ENCODE data around the gene HAPLN1. TPM values are rescaled to one million over a fixed set of nuclear protein-coding genes. Genes with fewer than 3 reads are reported as not detected.

HAPLN1 gene
- total and polyA plus RNA-seq, 7 experiments from 2014 or later = not detected

- Histone ChIP-seq H3K4me3 (ENCODE audit: low read length) (no peak overlapping the region), H3K27me3 (ENCODE audit: control insufficient read depth in 2 of 2, insufficient read depth in 2 of 2, low read length in 2 of 2) (no peaks in the 10 kb centered on the region), H3K9me3 (ENCODE audit: control insufficient read depth in 2 of 3, low read length in 3 of 3) (no peaks in the 10 kb centered on the region), H3K4me1 (ENCODE audit: control insufficient read depth in 2 of 2, insufficient read depth in 2 of 2, low read length in 2 of 2) (no peaks in the 10 kb centered on the region), H3K27ac (ENCODE audit: low read depth, low read length) (no peak overlapping the region), H3K36me3 (ENCODE audit: control insufficient read depth in 2 of 3, insufficient read depth in 3 of 3, low read length in 3 of 3) (no peaks in the 10 kb centered on the region)
- Mint-ChIP-seq H3K36me3 (no peaks in the 10 kb centered on the region), H3K27ac (no peak overlapping the region), H3K4me3 (no peak overlapping the region), H3K9me3 (peaks cover 0 to 4% (median 0%) of the 10 kb centered on the region in 11 donors), H3K4me1 (no peaks in the 10 kb centered on the region), H3K27me3 (peaks cover 0 to 11% (median 4%) of the 10 kb centered on the region in 5 donors)
- ChIA-PET CTCF (no interaction called here), POLR2A (no interaction called here)
- DNase-seq = no peak
- intact Hi-C loops (cut with micrococcal nuclease) = no loop called here
- no peak for ATAC-seq
Observed at GRCh38 chr5:83657807-83658525, 62.7 kb downstream of the HAPLN1 start.

- Histone ChIP-seq H3K36me3 (ENCODE audit: control insufficient read depth in 2 of 3, insufficient read depth in 3 of 3, low read length in 3 of 3) (no peaks in the 10 kb centered on the region), H3K4me1 (ENCODE audit: control insufficient read depth in 2 of 2, insufficient read depth in 2 of 2, low read length in 2 of 2) (no peaks in the 10 kb centered on the region), H3K9me3 (ENCODE audit: control insufficient read depth in 2 of 3, low read length in 3 of 3) (no peaks in the 10 kb centered on the region), H3K27me3 (ENCODE audit: control insufficient read depth in 2 of 2, insufficient read depth in 2 of 2, low read length in 2 of 2) (no peaks in the 10 kb centered on the region), H3K4me3 (ENCODE audit: low read length) (no peak overlapping the region), H3K27ac (ENCODE audit: low read depth, low read length) (no peak overlapping the region)
- Mint-ChIP-seq H3K27me3 (peaks cover 0 to 12% (median 6%) of the 10 kb centered on the region in 5 donors), H3K36me3 (no peaks in the 10 kb centered on the region), H3K27ac (no peak overlapping the region), H3K4me1 (no peaks in the 10 kb centered on the region), H3K4me3 (no peak overlapping the region), H3K9me3 (peaks cover 0 to 4% (median 0%) of the 10 kb centered on the region in 11 donors)
- ChIA-PET CTCF (no interaction called here), POLR2A (no interaction called here)
- intact Hi-C loops (cut with micrococcal nuclease) = no loop called here
- ATAC-seq (no peak), DNase-seq (no peak)
Observed at GRCh38 chr5:83654427-83654994, 66.1 kb downstream of the HAPLN1 start.

- DNase-seq (no peak), ATAC-seq (no peak)
- Histone ChIP-seq H3K27ac (ENCODE audit: low read depth, low read length) (no peak overlapping the region), H3K36me3 (ENCODE audit: control insufficient read depth in 2 of 3, insufficient read depth in 3 of 3, low read length in 3 of 3) (no peaks in the 10 kb centered on the region), H3K4me3 (ENCODE audit: low read length) (no peak overlapping the region), H3K9me3 (ENCODE audit: control insufficient read depth in 2 of 3, low read length in 3 of 3) (no peaks in the 10 kb centered on the region), H3K27me3 (ENCODE audit: control insufficient read depth in 2 of 2, insufficient read depth in 2 of 2, low read length in 2 of 2) (no peaks in the 10 kb centered on the region), H3K4me1 (ENCODE audit: control insufficient read depth in 2 of 2, insufficient read depth in 2 of 2, low read length in 2 of 2) (no peaks in the 10 kb centered on the region)
- ChIA-PET POLR2A (no interaction called here), CTCF (no interaction called here)
- intact Hi-C loops (cut with micrococcal nuclease) = no loop called here
- Mint-ChIP-seq H3K27ac (no peak overlapping the region), H3K9me3 (peaks cover 0 to 4% (median 0%) of the 10 kb centered on the region in 11 donors), H3K27me3 (peaks cover 0 to 12% (median 6%) of the 10 kb centered on the region in 5 donors), H3K4me1 (no peaks in the 10 kb centered on the region), H3K4me3 (no peak overlapping the region), H3K36me3 (no peaks in the 10 kb centered on the region)
Observed at GRCh38 chr5:83653669-83654068, 67.0 kb downstream of the HAPLN1 start.

GRCh38 chr5:83645936-83646335 lies 74.7 kb downstream of the HAPLN1 start:
- no peaks in the 10 kb centered on the region for H3K27me3 ChIP-seq (ENCODE audit: control insufficient read depth in 2 of 2, insufficient read depth in 2 of 2, low read length in 2 of 2)
- H3K36me3 ChIP-seq (ENCODE audit: control insufficient read depth in 2 of 3, insufficient read depth in 3 of 3, low read length in 3 of 3) = no peaks in the 10 kb centered on the region
- DNase-seq (no peak), ATAC-seq (no peak)
- no peak overlapping the region for H3K27ac ChIP-seq (ENCODE audit: low read depth, low read length)
- H3K4me3 Mint-ChIP-seq = no peak overlapping the region
- no peaks in the 10 kb centered on the region for H3K4me1 ChIP-seq (ENCODE audit: control insufficient read depth in 2 of 2, insufficient read depth in 2 of 2, low read length in 2 of 2)
- CTCF ChIA-PET = no interaction called here
- intact Hi-C loops (cut with micrococcal nuclease) = no loop called here
- no peaks in the 10 kb centered on the region for H3K9me3 ChIP-seq (ENCODE audit: control insufficient read depth in 2 of 3, low read length in 3 of 3)
- POLR2A ChIA-PET = no interaction called here
- H3K4me3 ChIP-seq (ENCODE audit: low read length) = no peak overlapping the region
- peaks cover 0 to 1% (median 0%) of the 10 kb centered on the region in 11 donors for H3K9me3 Mint-ChIP-seq
- peaks cover 0 to 15% (median 4%) of the 10 kb centered on the region in 5 donors for H3K27me3 Mint-ChIP-seq
- no peaks in the 10 kb centered on the region for H3K36me3 Mint-ChIP-seq
- no peak overlapping the region for H3K27ac Mint-ChIP-seq
- H3K4me1 Mint-ChIP-seq = no peaks in the 10 kb centered on the region

GRCh38 chr5:83644301-83644700 lies 76.4 kb downstream of the HAPLN1 start:
- no peak for ATAC-seq
- Histone ChIP-seq H3K4me1 (ENCODE audit: control insufficient read depth in 2 of 2, insufficient read depth in 2 of 2, low read length in 2 of 2) (no peaks in the 10 kb centered on the region), H3K36me3 (ENCODE audit: control insufficient read depth in 2 of 3, insufficient read depth in 3 of 3, low read length in 3 of 3) (no peaks in the 10 kb centered on the region), H3K9me3 (ENCODE audit: control insufficient read depth in 2 of 3, low read length in 3 of 3) (no peaks in the 10 kb centered on the region), H3K4me3 (ENCODE audit: low read length) (no peak overlapping the region), H3K27ac (ENCODE audit: low read depth, low read length) (no peak overlapping the region), H3K27me3 (ENCODE audit: control insufficient read depth in 2 of 2, insufficient read depth in 2 of 2, low read length in 2 of 2) (no peaks in the 10 kb centered on the region)
- Mint-ChIP-seq H3K4me3 (no peak overlapping the region), H3K4me1 (no peaks in the 10 kb centered on the region), H3K27me3 (peaks cover 0 to 15% (median 4%) of the 10 kb centered on the region in 5 donors), H3K27ac (no peak overlapping the region), H3K9me3 (no peaks in the 10 kb centered on the region), H3K36me3 (no peaks in the 10 kb centered on the region)
- no peak for DNase-seq
- CTCF ChIA-PET = no interaction called here
- POLR2A ChIA-PET = no interaction called here
- intact Hi-C loops (cut with micrococcal nuclease) = no loop called here

- no peaks in the 10 kb centered on the region for H3K36me3 Mint-ChIP-seq
- H3K4me1 Mint-ChIP-seq = no peaks in the 10 kb centered on the region
- POLR2A ChIA-PET = no interaction called here
Observed at GRCh38 chr5:83641946-83642345, 78.7 kb downstream of the HAPLN1 start.

GRCh38 chr5:83639911-83640310 lies 80.7 kb downstream of the HAPLN1 start:
- Mint-ChIP-seq H3K4me1 (no peaks in the 10 kb centered on the region), H3K4me3 (no peak overlapping the region), H3K27me3 (peaks cover 0 to 24% (median 4%) of the 10 kb centered on the region in 5 donors), H3K36me3 (no peaks in the 10 kb centered on the region), H3K9me3 (no peaks in the 10 kb centered on the region), H3K27ac (no peak overlapping the region)
- no peaks in the 10 kb centered on the region for H3K36me3 ChIP-seq (ENCODE audit: control insufficient read depth in 2 of 3, insufficient read depth in 3 of 3, low read length in 3 of 3)
- ChIA-PET POLR2A (no interaction called here), CTCF (no interaction called here)
- no peak overlapping the region for H3K27ac ChIP-seq (ENCODE audit: low read depth, low read length)
- DNase-seq (no peak), ATAC-seq (no peak)
- H3K27me3 ChIP-seq (ENCODE audit: control insufficient read depth in 2 of 2, insufficient read depth in 2 of 2, low read length in 2 of 2) = no peaks in the 10 kb centered on the region
- no peaks in the 10 kb centered on the region for H3K9me3 ChIP-seq (ENCODE audit: control insufficient read depth in 2 of 3, low read length in 3 of 3)
- intact Hi-C loops (cut with micrococcal nuclease) = no loop called here
- no peak overlapping the region for H3K4me3 ChIP-seq (ENCODE audit: low read length)
- H3K4me1 ChIP-seq (ENCODE audit: control insufficient read depth in 2 of 2, insufficient read depth in 2 of 2, low read length in 2 of 2) = no peaks in the 10 kb centered on the region

More at GRCh38 chr5:83641946-83642345, 78.7 kb downstream of the HAPLN1 start:
- Histone ChIP-seq H3K4me3 (ENCODE audit: low read length) (no peak overlapping the region), H3K36me3 (ENCODE audit: control insufficient read depth in 2 of 3, insufficient read depth in 3 of 3, low read length in 3 of 3) (no peaks in the 10 kb centered on the region), H3K27me3 (ENCODE audit: control insufficient read depth in 2 of 2, insufficient read depth in 2 of 2, low read length in 2 of 2) (no peaks in the 10 kb centered on the region), H3K4me1 (ENCODE audit: control insufficient read depth in 2 of 2, insufficient read depth in 2 of 2, low read length in 2 of 2) (no peaks in the 10 kb centered on the region), H3K9me3 (ENCODE audit: control insufficient read depth in 2 of 3, low read length in 3 of 3) (no peaks in the 10 kb centered on the region), H3K27ac (ENCODE audit: low read depth, low read length) (no peak overlapping the region)
- H3K27ac Mint-ChIP-seq = no peak overlapping the region
- CTCF ChIA-PET = no interaction called here
- DNase-seq (no peak), ATAC-seq (no peak)
- H3K9me3 Mint-ChIP-seq = no peaks in the 10 kb centered on the region
- no peak overlapping the region for H3K4me3 Mint-ChIP-seq
- H3K27me3 Mint-ChIP-seq = peaks cover 0 to 21% (median 4%) of the 10 kb centered on the region in 5 donors
- intact Hi-C loops (cut with micrococcal nuclease) = no loop called here

Measured in naive thymus-derived CD4-positive, alpha-beta T cell (primary cell).